IPS-11a (cell line): ENCODE results near the gene SLC28A1.

Experiments
- H3K4me3 ChIP-seq: one replicate; pipeline ENCODE4 v1.5.1; 2013; ENCODE audit warnings: low read depth, low read length, control low read depth

Gene SLC28A1

GRCh38 chr15:84929795-84930603, 45.5 kb downstream of the SLC28A1 start:
- H3K4me3 ChIP-seq: no peak overlapping the region

- H3K4me3 ChIP-seq: no peak overlapping the region
Measured at GRCh38 chr15:84934942-84935729, 50.7 kb downstream of the SLC28A1 start.

- H3K4me3 ChIP-seq: no peak overlapping the region
Measured at GRCh38 chr15:84937144-84937543, 52.7 kb downstream of the SLC28A1 start.

- no peak overlapping the region for H3K4me3 ChIP-seq
Measured at GRCh38 chr15:84938726-84939125, 54.3 kb downstream of the SLC28A1 start.

- no peak overlapping the region for H3K4me3 ChIP-seq
Measured at GRCh38 chr15:84940399-84940798, 55.9 kb downstream of the SLC28A1 start.

- no peak overlapping the region for H3K4me3 ChIP-seq
Measured at GRCh38 chr15:84942456-84942855, 58.0 kb downstream of the SLC28A1 start.

GRCh38 chr15:84944311-84944710, 59.8 kb downstream of the SLC28A1 start:
- H3K4me3 ChIP-seq: no peak overlapping the region

GRCh38 chr15:84944861-84945260, 60.4 kb downstream of the SLC28A1 start:
- no peak overlapping the region for H3K4me3 ChIP-seq

GRCh38 chr15:84946772-84947489, 62.5 kb downstream of the SLC28A1 start:
- no peak overlapping the region for H3K4me3 ChIP-seq

- H3K4me3 ChIP-seq: no peak overlapping the region
Measured at GRCh38 chr15:84947947-84948830, 63.7 kb downstream of the SLC28A1 start.

- no peak overlapping the region for H3K4me3 ChIP-seq
Measured at GRCh38 chr15:84949043-84949442, 64.6 kb downstream of the SLC28A1 start.

GRCh38 chr15:84949845-84950569, 65.5 kb downstream of the SLC28A1 start:
- H3K4me3 ChIP-seq: no peak overlapping the region

- H3K4me3 ChIP-seq: no peak overlapping the region
Measured at GRCh38 chr15:84950570-84951111, 66.2 kb downstream of the SLC28A1 start.

- no peak overlapping the region for H3K4me3 ChIP-seq
Measured at GRCh38 chr15:84951736-84952135, 67.3 kb downstream of the SLC28A1 start.

- no peak overlapping the region for H3K4me3 ChIP-seq
Measured at GRCh38 chr15:84953136-84953535, 68.7 kb downstream of the SLC28A1 start.

- H3K4me3 ChIP-seq: no peak overlapping the region
Measured at GRCh38 chr15:84953726-84954125, 69.3 kb downstream of the SLC28A1 start.

GRCh38 chr15:84955089-84955848, 70.8 kb downstream of the SLC28A1 start:
- H3K4me3 ChIP-seq: no peak overlapping the region

- no peak overlapping the region for H3K4me3 ChIP-seq
Measured at GRCh38 chr15:84956199-84956598, 71.7 kb downstream of the SLC28A1 start.
